ENCODE measurements around the gene ATP5F1B.

The ATP5F1B gene

DNA sequence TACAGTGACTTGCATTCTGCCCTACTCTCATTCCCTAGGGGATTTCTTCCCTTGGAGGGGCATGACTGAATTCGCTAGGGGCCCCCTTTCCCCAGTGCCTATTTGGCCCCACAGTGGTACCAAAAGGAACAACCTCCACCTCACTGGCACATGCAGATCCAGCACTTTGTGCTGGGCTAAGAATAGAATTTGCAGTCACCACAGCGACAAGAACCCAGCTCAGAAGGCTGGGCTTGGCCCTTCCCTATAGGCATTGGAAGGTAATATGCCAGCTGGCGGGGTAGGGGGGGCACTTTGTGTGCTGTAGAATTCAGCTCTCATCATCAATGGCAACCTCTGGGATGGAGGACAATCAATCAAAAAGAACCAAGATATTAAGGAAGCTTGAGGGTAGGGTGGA is 29.5 kb downstream of the ATP5F1B start:
- DNase-seq (ENCODE audit: low spot score): no peak

DNA sequence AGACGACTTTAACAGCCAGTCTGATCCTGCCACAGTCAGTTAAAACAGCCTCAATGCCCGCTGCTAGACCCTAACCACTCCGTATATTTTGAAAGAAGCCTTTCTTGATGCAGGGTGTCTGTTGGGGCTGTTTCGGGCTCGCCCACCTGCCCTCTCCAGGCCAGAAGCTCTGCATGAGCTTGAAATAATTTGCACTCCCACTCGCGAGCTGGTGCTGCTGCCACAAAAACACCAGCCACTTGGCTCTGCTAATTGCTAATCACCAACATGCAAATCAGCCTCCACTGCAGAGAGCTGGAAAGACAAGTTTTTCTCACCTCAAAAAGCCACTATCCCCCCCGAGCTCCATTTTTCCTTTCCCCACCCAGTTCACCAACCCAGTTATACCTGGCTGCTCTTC is 31.2 kb downstream of the ATP5F1B start:
- DNase-seq (ENCODE audit: low spot score): no peak

DNA sequence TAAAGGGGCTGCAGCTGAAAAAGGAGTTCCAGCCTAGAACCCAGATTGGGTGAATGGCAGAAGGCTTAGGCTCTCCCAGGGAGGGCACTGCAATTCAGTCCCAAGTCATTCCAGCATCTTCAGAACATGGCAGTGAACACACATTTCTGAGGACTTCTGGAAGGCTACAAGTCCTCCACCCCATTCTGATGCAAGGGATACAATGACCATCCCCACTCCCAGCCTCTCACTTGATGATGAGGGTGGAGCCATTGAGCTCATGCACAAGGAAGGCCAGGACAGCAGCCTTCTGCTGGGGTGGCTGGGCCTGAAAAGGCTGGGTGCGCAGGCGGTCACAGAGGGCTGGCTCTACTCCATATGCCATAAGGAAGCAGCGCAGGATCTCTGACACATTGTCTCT is 41.4 kb downstream of the ATP5F1B start:
- DNase-seq (ENCODE audit: low spot score): no peak

DNA sequence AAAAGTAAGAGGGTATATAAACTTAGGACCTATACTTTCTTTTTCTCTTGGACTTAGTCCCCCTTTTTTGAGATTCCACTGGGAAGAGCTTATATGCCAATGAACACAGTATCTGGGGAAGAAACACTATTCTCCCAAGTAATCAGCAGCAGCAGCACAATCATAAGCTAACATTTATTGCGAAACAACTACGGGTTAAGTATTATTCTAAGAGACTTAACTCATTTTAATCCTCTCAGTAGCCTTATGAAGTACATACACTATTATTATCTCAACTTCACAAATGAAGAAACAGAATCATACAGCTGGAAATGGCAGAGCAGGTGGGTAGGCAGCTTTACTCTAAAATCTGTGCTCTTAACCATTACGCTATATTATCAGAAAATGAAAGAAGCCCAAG is 43.5 kb downstream of the ATP5F1B start:
- no peak for DNase-seq (ENCODE audit: low spot score)

DNA sequence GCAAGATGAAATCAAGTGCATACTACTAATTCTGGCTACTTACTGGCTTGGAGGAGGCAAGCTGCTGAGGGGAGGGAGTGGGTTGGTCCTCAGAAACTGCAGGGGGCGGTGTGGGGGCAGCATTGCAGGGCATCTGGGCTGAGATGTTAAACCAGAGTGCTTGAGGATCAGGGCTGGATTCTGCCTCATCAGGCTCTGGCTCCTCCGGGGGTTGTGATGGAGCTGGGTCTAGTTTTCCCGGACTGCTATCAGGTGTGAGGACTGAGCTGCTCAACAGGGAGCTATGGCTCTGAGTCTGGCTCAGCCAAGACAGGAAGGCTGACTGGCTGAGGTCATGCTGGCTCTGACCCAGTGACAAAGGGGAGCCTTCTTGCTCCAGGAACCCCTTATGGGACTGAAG is 44.3 kb downstream of the ATP5F1B start:
- DNase-seq (ENCODE audit: low spot score): no peak

DNA sequence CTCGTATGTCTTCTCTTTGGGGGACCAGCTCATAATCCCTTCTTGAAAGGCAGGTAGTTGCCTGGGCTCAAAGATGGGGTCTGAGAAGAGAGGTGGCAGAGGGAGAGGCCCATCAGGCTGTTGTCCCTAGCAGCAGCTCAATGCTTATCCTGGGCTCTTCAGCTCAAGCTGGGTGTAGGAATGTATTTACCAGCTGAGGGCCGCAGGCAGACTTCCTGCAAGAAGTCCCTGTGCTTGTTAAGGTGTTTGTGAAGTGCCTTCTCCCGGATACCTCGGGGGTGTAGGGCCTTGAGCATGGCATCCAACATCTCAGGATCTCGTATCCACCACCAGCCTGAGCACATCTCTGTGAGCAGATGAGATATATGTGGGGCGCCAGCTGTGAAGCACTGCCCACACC is 45.0 kb downstream of the ATP5F1B start:
- DNase-seq (ENCODE audit: low spot score): no peak

DNA sequence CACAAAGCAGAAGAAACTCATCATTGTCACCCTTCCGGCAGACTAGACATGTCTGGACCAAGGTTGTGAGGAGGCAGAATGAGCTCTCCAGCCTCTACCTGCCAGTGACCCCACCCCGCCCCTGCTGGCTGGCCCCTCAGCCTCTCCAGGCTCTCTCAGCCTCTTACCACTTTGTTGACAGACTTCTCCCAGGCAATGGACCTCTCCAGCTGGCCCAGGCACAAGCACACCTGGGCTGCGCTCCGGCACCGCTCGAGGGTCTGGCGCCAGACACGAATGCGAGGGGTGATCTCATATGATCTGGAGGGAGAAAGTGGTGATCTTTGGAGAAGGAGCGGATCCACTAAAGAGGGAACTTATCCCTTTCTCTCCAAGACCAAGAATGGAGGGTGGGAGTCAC is 46.0 kb downstream of the ATP5F1B start:
- DNase-seq (ENCODE audit: low spot score): no peak

DNA sequence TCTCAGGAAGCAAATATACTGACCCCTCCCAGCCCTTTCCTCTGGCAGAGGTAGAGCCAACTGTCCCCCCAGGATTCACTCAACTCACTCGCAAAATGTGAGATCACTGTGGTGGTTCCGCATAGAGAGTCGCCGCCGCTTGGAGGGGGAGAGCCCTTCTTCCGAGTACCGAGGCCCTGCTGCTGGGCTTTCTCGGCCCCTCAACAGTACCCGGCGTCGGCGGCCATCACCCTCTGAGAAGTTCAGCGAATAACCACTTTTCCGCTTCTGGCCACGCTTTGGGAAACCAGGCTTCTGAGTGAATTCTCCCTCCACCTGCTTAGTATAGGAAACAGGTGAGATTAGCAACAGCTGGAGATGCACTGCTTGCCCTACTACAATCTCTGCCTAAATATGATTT is 46.7 kb downstream of the ATP5F1B start:
- no peak for DNase-seq (ENCODE audit: low spot score)

DNA sequence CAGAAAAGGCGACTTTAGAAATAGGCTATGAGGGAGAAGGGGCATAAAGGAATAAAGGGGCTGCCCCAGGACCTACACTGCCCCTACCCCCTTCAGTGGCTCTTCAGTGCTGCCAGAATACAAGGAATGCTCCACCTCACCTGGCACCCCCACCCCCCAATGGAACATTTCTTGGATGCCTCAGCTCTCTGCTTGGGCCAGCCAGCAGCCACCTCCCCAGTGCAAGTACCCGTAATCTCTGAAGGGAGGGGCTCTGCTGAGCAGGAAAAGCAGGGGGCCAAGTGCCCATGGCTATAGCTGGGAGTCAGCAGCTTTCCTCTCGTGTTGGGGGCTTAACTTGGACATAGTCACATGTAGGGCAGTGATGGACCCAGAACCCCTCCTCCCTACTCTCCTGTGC is 49.0 kb downstream of the ATP5F1B start:
- DNase-seq (ENCODE audit: low spot score): no peak

DNA sequence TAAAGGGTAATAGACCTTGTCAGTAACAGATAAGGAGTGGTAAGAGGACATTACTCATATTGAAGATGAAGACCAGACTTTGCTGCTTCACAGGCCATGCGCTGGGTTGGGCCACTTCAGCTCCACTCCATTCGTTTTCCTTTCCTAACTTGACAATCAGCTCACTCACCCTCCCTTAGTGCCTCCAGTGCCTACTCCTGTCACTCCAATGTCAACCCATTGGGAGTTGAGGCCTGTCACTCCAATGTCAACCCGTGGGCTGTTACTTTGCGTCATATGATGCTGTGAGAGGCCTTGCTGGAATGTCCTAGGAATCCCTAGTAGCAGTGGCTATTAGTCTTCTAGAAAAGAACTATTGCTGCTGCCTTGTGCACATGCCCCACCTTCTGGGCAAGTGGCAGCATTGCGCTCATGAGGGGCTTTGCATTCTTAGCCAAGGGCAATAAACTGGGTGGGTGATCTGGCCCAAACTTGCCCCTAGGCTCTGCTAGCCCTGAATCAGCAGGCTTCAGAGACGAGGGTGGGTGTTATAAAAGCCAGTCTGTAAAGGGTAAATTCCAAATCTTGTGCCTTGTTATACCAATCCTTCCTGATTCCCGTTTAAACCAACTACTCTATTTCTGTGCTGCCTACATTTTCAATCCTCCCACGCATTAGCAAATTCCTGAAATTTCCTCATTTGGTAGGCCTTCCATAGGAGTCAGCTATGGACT is 51.7 kb downstream of the ATP5F1B start:
- DNase-seq (ENCODE audit: low spot score): peak; percentile 85

DNA sequence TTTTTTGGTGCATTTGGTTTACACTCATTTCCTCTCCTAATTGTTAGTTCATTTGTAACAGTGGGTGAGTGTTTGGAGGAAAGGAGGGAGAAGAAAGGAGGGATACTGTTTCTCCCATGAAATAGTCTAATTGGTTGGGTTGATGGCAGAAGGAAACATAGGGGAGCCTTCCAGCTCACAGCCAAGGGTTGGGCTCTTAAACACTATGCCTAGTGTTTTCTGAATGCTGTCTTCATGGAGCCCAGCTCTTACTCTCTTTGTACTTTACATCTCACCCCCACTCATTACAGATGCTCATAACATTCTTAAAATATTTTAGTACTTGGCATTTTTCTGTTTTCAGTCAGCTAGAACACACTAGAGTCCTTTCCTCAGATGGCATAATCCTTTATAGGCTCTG is 53.8 kb downstream of the ATP5F1B start:
- DNase-seq (ENCODE audit: low spot score): peak; percentile 54

DNA sequence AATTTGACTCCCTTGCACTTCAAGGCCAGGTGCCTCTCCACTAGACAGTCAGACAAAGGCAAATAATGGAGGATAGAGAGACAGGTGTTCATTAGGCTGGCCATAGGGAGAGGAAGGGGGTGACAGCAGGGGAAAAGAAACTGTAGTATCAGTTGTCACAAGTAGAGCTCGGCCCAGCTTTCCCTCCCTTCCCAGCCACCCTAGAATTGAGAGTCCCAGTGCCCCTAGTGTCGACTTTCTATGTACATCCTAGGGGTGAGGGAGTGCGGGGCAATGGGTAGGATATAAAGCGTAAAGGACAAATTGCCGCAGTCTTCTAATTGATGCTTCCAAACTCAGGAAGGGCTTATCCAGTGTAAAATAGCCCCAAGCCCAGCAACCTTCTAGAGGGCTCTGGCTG is 54.7 kb downstream of the ATP5F1B start:
- no peak for DNase-seq (ENCODE audit: low spot score)

DNA sequence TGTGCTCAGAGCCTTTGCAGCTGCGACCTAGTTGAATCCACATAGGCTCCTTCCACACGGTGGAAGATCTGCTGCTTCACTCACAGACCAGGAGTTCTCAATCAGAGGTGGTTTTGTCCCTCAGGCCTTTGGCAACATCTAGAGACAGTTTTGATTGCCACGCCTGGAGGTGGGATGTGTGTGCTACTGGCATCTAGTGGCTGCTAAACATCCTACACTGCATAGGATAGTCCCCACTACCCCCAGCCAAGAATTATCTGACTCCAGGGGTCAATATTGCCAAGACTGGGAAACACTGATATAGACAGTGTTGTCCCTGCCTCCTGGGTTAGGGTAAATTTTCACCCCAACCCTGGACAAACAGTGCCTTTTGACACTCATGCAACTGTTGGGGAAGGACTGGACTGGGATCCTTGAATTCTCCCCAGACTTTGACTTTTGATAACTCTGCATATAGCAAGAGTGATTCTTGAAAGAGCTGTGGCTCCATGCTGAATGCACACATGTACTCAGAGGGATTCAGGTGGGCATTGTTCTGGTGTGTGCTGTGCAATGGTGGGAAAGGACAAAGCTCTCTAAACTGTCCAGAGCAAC is 55.5 kb downstream of the ATP5F1B start:
- no peak for DNase-seq (ENCODE audit: low spot score)

DNA sequence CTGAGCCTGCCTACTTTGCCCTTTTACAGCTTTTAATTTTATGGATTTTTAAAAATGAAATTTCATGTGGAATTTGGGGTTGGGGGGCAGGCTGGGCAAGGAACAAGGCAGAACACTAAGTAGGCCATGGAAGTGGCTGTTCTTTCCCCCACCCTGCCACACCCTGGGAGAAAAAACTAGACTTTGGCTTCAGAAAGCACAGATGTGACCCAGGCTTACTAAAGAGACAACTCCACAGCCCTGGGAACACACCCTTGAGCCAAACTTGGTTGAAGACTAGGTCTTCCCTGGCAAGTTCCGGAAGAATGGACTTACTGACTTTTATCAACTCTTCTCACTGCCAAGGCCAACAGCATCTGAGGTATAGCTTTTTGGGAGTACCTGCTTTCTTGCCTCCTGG is 56.0 kb downstream of the ATP5F1B start:
- no peak for DNase-seq (ENCODE audit: low spot score)

All from GM03348 (cell line).